Esophagus muscularis mucosa (tissue), 4 donors: ENCODE measurements around the gene CERS5. TPM values are rescaled to one million over a fixed set of nuclear protein-coding genes. Genes with fewer than 3 reads are reported as not detected.

Experiments used
- DNase-seq: peaks from one replicate; pipeline ENCODE4 v3.0.0-alpha.2; 2017; ENCODE audit errors: extremely low spot score
- H3K27ac ChIP-seq, 4 donors: fragments of 200-600 bp; sonication (generic); replicated peaks in 1 of 4; 1 replicate in 3 of 4; 2 replicates in 1 of 4; pipeline ENCODE4 v1.5.1; 2016 to 2019; ENCODE audit warnings: mild to moderate bottlenecking in 1 of 4
- H3K27me3 ChIP-seq, 4 donors: fragments of 200-600 bp; sonication (generic); one replicate each; pipeline versions ENCODE4 v1.5.1 to v1.6.0; 2016 to 2019
- H3K36me3 ChIP-seq, 4 donors: fragments of 200-600 bp; sonication (generic); one replicate each; pipeline ENCODE4 v1.5.1; 2016 to 2019
- H3K4me1 ChIP-seq, 4 donors: fragments of 200-600 bp; sonication (generic); one replicate each; pipeline ENCODE4 v1.5.1; 2016 to 2019
- H3K4me3 ChIP-seq, 4 donors: fragments of 200-600 bp; sonication (generic); 1 replicate in 2 of 4; 2 replicates in 2 of 4; pipeline ENCODE4 v1.5.1; 2016 to 2019; ENCODE audit warnings: mild to moderate bottlenecking in 4 of 4, moderate library complexity in 1 of 4
- H3K9me3 ChIP-seq, 4 donors: fragments of 200-600 bp; sonication (generic); 1 replicate in 3 of 4; 2 replicates in 1 of 4; pipeline ENCODE4 v1.5.1; 2016 to 2019
- EP300 ChIP-seq: sonication (generic); formaldehyde crosslinking; IDR thresholded peaks from one replicate; pipeline ENCODE4 v1.6.1; 2017; ENCODE audit warnings: antibody characterized with exemption
- POLR2A ChIP-seq: fragments of 450-650 bp; IDR thresholded peaks from one replicate; pipeline ENCODE4 v1.6.1; 2017; ENCODE audit warnings: antibody characterized with exemption, moderate library complexity, mild to moderate bottlenecking, low read depth
- POLR2AphosphoS5 ChIP-seq, 2 donors: sonication (generic); formaldehyde crosslinking; IDR thresholded peaks; one replicate each; pipeline ENCODE4 v1.6.1; 2017; ENCODE audit warnings: antibody characterized with exemption in 2 of 2
- WGBS: methylation state at CpG from one replicate; pipeline ENCODE4 v1.1.5; 2018; 5-methylcytosine and 5-hydroxymethylcytosine counted together
- intact Hi-C: fragments of 100-400 bp; cut with DNase I; formaldehyde crosslinking; loops from one replicate; pipeline ENCODE4 v1.15.1; 2023
- total RNA-seq, 4 donors: library from RNA; depleted of rRNA; stranded (reverse); fragments of >200 nt; gene quantifications; one replicate each; pipeline versions ENCODE4 v1.1.0 to v1.2.1, GENCODE V29; 2016
- TF ChIP-seq, protein P1 (sequence below), 3 experiments: fragments of 200-600 bp in 2 of 3; fragments of 450-650 bp in 1 of 3; sonication (generic) in 2 of 3; IDR thresholded peaks; one replicate each; pipeline ENCODE4 v1.5.1; 2017 to 2019; ENCODE audit warnings: antibody characterized with exemption in 3 of 3, mild to moderate bottlenecking in 2 of 3, moderate library complexity in 1 of 3

The CERS5 gene
- total RNA-seq, 4 donors from 2014 or later = 23.0 to 33.6 (median 27.5) TPM

DNA sequence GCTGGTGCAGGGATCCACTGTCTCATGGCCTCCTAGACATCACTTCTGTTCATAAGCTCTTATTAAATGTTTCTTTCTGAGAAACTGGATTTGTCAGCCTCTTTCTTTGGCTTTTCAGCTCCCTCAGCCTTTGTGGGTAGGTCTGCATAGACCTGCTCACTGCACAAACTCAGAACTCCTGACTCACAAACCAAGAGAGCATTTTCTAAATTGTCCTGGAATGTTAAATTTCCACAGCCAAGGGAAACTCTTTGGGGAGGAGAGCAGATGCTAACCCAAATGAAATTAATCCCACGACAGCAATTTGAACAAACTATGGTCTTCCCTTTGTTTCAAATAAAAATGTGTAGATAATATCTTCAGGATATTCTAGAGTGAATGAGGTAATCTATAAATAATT lies 19.5 kb upstream of the CERS5 start:
- no peaks in the 10 kb centered on the region for H3K27me3 ChIP-seq
- DNase-seq = no peak
- intact Hi-C loops = loop anchor here (10.0 kb wide), 1 partner anchor 222 kb away; the partner anchor contains the start of gene AQP5
- peak overlapping the region in 1 of 4 donors; percentile 62 for H3K27ac ChIP-seq
- peaks cover 22 to 43% (median 29%) of the 10 kb centered on the region in 4 donors for H3K4me1 ChIP-seq
- H3K36me3 ChIP-seq = peaks cover 7 to 35% (median 18%) of the 10 kb centered on the region in 4 donors
- WGBS = 47% methylated on average over 1 of the region's 1 CpG
- H3K9me3 ChIP-seq = no peaks in the 10 kb centered on the region
- H3K4me3 ChIP-seq = no peak overlapping the region
- TF ChIP-seq POLR2AphosphoS5 (IDR thresholded peaks at IDR 0.05) = no peak
- TF ChIP-seq, protein P1, sequence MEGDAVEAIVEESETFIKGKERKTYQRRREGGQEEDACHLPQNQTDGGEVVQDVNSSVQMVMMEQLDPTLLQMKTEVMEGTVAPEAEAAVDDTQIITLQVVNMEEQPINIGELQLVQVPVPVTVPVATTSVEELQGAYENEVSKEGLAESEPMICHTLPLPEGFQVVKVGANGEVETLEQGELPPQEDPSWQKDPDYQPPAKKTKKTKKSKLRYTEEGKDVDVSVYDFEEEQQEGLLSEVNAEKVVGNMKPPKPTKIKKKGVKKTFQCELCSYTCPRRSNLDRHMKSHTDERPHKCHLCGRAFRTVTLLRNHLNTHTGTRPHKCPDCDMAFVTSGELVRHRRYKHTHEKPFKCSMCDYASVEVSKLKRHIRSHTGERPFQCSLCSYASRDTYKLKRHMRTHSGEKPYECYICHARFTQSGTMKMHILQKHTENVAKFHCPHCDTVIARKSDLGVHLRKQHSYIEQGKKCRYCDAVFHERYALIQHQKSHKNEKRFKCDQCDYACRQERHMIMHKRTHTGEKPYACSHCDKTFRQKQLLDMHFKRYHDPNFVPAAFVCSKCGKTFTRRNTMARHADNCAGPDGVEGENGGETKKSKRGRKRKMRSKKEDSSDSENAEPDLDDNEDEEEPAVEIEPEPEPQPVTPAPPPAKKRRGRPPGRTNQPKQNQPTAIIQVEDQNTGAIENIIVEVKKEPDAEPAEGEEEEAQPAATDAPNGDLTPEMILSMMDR (IDR thresholded peaks at IDR 0.05) = no peak
- TF ChIP-seq EP300 = no peak
- no peak for TF ChIP-seq POLR2A

DNA sequence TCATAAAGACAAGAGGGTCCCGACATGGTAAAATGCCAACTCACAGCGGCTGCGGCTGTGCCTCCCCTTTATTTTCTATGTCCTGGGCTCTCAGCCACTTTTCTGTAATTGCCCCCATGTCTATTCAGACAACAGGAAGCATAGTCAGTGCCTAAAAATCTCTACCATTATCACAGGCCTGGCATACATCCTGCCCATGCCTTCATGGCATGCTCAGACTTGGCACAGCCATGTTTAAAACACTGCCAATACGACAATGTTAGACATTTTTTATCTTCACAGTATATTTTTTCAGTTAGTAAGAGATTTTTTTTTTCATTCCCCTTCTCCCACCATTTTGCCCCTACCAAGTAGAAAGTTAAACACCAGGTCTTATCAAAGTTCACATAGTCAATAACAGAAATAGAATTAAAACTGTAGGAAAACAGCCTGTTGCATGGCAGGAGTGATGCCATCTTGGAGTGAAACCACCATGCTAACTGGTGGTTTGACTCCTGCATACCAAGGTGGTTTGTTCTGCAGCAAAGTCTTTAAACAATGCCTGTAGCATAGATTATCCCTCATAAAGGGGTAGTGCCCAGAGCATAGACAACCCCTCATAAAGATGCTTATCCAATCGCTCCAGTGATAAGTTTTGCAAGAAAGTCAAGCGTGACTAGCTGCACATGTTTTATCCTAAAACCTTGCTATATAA lies 18.9 kb upstream of the CERS5 start:
- Histone ChIP-seq H3K4me1 (peaks cover 22 to 43% (median 29%) of the 10 kb centered on the region in 4 donors), H3K9me3 (no peaks in the 10 kb centered on the region), H3K4me3 (no peak overlapping the region), H3K27me3 (no peaks in the 10 kb centered on the region), H3K36me3 (peaks cover 5 to 35% (median 17%) of the 10 kb centered on the region in 4 donors), H3K27ac (peak overlapping the region in 2 of 4 donors; percentile 16 to 40)
- no peak for DNase-seq
- intact Hi-C loops = loop anchor here (10.0 kb wide), 1 partner anchor 221 kb away; the partner anchor contains the start of gene AQP5
- 82% methylated on average over 6 of the region's 6 CpGs for WGBS
- TF ChIP-seq POLR2A (no peak), EP300 (no peak), POLR2AphosphoS5 (IDR thresholded peaks at IDR 0.05) (no peak)
- TF ChIP-seq, protein P1 (IDR thresholded peaks at IDR 0.05) = no peak

DNA sequence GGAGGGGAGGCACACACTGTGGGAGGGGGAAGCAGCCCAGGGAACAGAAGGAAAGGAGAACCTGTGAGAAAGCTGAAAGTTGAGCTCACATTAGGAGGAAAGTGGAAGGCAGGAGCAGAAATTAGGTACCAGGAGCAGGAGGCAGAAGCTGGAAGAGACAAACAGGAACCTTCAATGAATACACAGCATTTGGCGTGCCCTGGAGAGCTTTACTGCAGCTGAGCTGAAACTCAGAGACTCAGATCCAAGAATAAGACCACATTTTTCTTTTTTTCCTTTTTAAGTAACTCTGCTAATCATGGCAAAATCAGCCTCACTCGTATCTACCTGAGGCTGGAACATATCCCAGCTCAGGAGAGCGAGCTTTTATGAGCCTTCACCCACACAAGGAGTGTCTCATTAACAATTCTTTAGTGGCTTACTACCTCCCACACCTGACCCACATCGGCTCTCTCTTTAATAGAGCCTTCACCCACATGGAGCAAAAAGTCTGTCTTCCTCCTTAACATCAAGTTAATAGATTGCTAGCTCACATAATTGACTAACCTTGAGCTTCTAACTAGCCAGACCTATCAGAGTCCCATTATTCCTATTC lies 18.2 kb upstream of the CERS5 start:
- DNase-seq = no peak
- WGBS = 68% methylated on average over 4 of the region's 4 CpGs
- Histone ChIP-seq H3K27ac (peak overlapping the region in 3 of 4 donors; percentile 16 to 40 (median 29)), H3K4me1 (peaks cover 22 to 43% (median 29%) of the 10 kb centered on the region in 4 donors), H3K27me3 (no peaks in the 10 kb centered on the region), H3K4me3 (no peak overlapping the region), H3K9me3 (no peaks in the 10 kb centered on the region), H3K36me3 (peaks cover 5 to 37% (median 18%) of the 10 kb centered on the region in 4 donors)
- intact Hi-C loops = loop anchor here (10.0 kb wide), 1 partner anchor 221 kb away; the partner anchor contains the start of gene AQP5
- no peak for TF ChIP-seq EP300
- TF ChIP-seq POLR2A = no peak
- TF ChIP-seq, protein P1 (IDR thresholded peaks at IDR 0.05) = no peak
- TF ChIP-seq POLR2AphosphoS5 (IDR thresholded peaks at IDR 0.05) = no peak

DNA sequence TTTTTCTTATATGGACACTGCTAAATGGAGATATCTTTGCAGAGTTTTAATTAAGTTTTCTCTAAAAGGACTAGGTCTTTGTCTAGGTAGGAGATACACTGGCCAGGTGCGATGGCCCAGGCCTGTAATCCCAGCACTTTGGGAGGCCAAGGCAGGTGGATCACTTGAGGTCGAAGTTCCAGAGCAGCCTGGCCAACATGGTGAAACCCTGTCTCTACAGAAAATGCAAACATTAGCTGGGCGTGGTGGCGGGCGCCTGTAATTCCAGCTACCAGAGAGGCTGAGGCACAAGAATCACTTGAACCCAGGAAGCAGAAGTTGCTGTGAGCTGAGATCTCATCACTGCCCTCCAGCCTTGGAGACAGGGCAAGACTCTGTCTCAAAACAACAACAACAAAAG lies 17.1 kb upstream of the CERS5 start:
- intact Hi-C loops = loop anchor here (10.0 kb wide), 1 partner anchor 219 kb away; the partner anchor contains the start of gene AQP5
- no peak for DNase-seq
- 94% methylated on average over 5 of the region's 5 CpGs for WGBS
- Histone ChIP-seq H3K36me3 (peaks cover 5 to 41% (median 27%) of the 10 kb centered on the region in 4 donors), H3K4me3 (no peak overlapping the region), H3K4me1 (peaks cover 22 to 43% (median 29%) of the 10 kb centered on the region in 4 donors), H3K27ac (no peak overlapping the region), H3K9me3 (no peaks in the 10 kb centered on the region), H3K27me3 (no peaks in the 10 kb centered on the region)
- TF ChIP-seq POLR2A (no peak), EP300 (no peak), POLR2AphosphoS5 (IDR thresholded peaks at IDR 0.05) (no peak)
- TF ChIP-seq, protein P1 (IDR thresholded peaks at IDR 0.05) = no peak
